Adrenal gland (tissue), 5 donors: ENCODE results near the gene KCNJ13.

Experiments
- POLR2A ChIP-seq, 2 donors: fragments of 450-650 bp; IDR thresholded peaks; one replicate each; pipeline ENCODE4 v1.6.1; 2017; ENCODE audit warnings: antibody characterized with exemption in 2 of 2, mild to moderate bottlenecking in 2 of 2, moderate library complexity in 1 of 2
- TF ChIP-seq, protein P1 (sequence below), 6 experiments: fragments of 450-650 bp in 4 of 6; fragments of 200-600 bp in 2 of 6; sonication (generic) in 1 of 6; IDR thresholded peaks; 1 replicate in 5 of 6; 2 replicates in 1 of 6; pipeline versions ENCODE4 v1.5.1 to v1.8.0; 2016 to 2021; ENCODE audit warnings: antibody characterized with exemption in 6 of 6, mild to moderate bottlenecking in 2 of 6, moderate library complexity in 1 of 6
- donor health status: DM: no; HTN: no; CAD: no.

DNA sequence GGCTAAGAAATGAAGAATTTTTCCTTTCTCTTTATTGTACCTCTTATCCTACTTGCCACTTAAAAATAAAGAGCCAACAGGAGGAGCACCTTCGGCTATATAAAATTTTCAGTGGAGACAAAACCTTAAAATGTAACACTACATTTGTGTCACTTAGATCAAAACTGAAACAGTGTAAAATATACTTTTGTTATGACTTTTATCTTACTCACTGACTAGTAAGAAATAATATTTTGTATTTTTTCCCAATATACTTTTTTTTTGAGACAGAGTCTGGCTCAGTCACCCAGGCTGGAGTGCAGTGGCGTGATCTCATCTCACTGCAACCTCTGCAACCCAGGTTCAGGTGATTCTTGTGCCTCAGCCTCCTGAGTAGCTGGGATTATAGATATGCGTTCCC is 28.3 kb downstream of the KCNJ13 start:
- TF ChIP-seq, protein P1, sequence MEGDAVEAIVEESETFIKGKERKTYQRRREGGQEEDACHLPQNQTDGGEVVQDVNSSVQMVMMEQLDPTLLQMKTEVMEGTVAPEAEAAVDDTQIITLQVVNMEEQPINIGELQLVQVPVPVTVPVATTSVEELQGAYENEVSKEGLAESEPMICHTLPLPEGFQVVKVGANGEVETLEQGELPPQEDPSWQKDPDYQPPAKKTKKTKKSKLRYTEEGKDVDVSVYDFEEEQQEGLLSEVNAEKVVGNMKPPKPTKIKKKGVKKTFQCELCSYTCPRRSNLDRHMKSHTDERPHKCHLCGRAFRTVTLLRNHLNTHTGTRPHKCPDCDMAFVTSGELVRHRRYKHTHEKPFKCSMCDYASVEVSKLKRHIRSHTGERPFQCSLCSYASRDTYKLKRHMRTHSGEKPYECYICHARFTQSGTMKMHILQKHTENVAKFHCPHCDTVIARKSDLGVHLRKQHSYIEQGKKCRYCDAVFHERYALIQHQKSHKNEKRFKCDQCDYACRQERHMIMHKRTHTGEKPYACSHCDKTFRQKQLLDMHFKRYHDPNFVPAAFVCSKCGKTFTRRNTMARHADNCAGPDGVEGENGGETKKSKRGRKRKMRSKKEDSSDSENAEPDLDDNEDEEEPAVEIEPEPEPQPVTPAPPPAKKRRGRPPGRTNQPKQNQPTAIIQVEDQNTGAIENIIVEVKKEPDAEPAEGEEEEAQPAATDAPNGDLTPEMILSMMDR (IDR thresholded peaks at IDR 0.05): no peak
- no peak for TF ChIP-seq POLR2A (IDR thresholded peaks at IDR 0.05)
